Liver (tissue), 9 donors: Measurements from ENCODE around the gene NSD1. TPM values are rescaled to one million over a fixed set of nuclear protein-coding genes. Genes with fewer than 3 reads are reported as not detected.

Source experiments
- DNase-seq: peaks from one replicate; pipeline ENCODE4 v3.0.0-alpha.2; 2017; ENCODE audit warnings: low spot score
- H3K27ac ChIP-seq, 2 donors: one replicate each; pipeline ENCODE4 v1.7.0; 2013; ENCODE audit warnings: inconsistent platforms in 2 of 2, low read length in 2 of 2, control low read depth in 1 of 2, low read depth in 1 of 2, mild to moderate bottlenecking in 1 of 2
- H3K27me3 ChIP-seq, 4 donors: one replicate each; pipeline versions ENCODE4 v1.6.1 to v1.7.0; 2013; ENCODE audit warnings: low read length in 3 of 4, inconsistent platforms in 1 of 4, mild to moderate bottlenecking in 1 of 4, moderate library complexity in 1 of 4; ENCODE audit not compliant: control insufficient read depth in 4 of 4, insufficient read depth in 4 of 4
- H3K36me3 ChIP-seq, 4 donors: one replicate each; pipeline versions ENCODE4 v1.6.1 to v1.7.0; 2013; ENCODE audit warnings: low read length in 3 of 4, mild to moderate bottlenecking in 3 of 4, low read depth in 1 of 4, moderate library complexity in 1 of 4; ENCODE audit not compliant: control insufficient read depth in 4 of 4, insufficient read depth in 3 of 4
- H3K4me1 ChIP-seq, 4 donors: one replicate each; pipeline versions ENCODE4 v1.6.1 to v1.7.0; 2013; ENCODE audit warnings: low read length in 3 of 4, mild to moderate bottlenecking in 3 of 4, moderate library complexity in 1 of 4; ENCODE audit not compliant: control insufficient read depth in 4 of 4, insufficient read depth in 4 of 4
- H3K4me3 ChIP-seq, 3 donors: one replicate each; pipeline versions ENCODE4 v1.6.1 to v1.7.0; 2013; ENCODE audit warnings: low read length in 3 of 3, control low read depth in 1 of 3, low read depth in 1 of 3, mild to moderate bottlenecking in 1 of 3
- H3K9ac ChIP-seq, 2 donors: one replicate each; pipeline ENCODE4 v1.7.0; 2013; ENCODE audit warnings: low read length in 2 of 2, mild to moderate bottlenecking in 2 of 2, moderate library complexity in 2 of 2, control low read depth in 1 of 2, low read depth in 1 of 2
- H3K9me3 ChIP-seq, 4 donors: one replicate each; pipeline versions ENCODE4 v1.6.1 to v1.7.0; 2013; ENCODE audit warnings: low read length in 3 of 4; ENCODE audit not compliant: control insufficient read depth in 4 of 4
- EGR1 ChIP-seq, 2 donors: IDR thresholded peaks; 2 replicates each; pipeline ENCODE4 v1.6.1; 2016 to 2018; ENCODE audit warnings: antibody characterized with exemption in 2 of 2, low read depth in 2 of 2
- FOXA1 ChIP-seq: IDR thresholded peaks from 2 replicates; pipeline ENCODE4 v1.6.1; 2016; ENCODE audit warnings: antibody characterized with exemption
- FOXA2 ChIP-seq: IDR thresholded peaks from 2 replicates; pipeline ENCODE4 v1.6.1; 2016; ENCODE audit warnings: antibody characterized with exemption
- GABPA ChIP-seq, 2 donors: IDR thresholded peaks in 1 of 2; conservative IDR thresholded peaks in 1 of 2; 2 replicates each; pipeline ENCODE4 v1.6.1; 2016; ENCODE audit warnings: antibody characterized with exemption in 2 of 2, mild to moderate bottlenecking in 1 of 2, moderate library complexity in 1 of 2
- HNF4A ChIP-seq, 2 donors: conservative IDR thresholded peaks; 2 replicates each; pipeline ENCODE4 v1.6.1; 2016; ENCODE audit warnings: antibody characterized with exemption in 2 of 2, mild to moderate bottlenecking in 2 of 2
- HNF4G ChIP-seq: IDR thresholded peaks from 2 replicates; pipeline ENCODE4 v1.6.1; 2016; ENCODE audit warnings: antibody characterized with exemption
- JUND ChIP-seq, 2 donors: IDR thresholded peaks; 2 replicates each; pipeline ENCODE4 v1.6.1; 2016; ENCODE audit warnings: antibody characterized with exemption in 2 of 2
- NR2F2 ChIP-seq: IDR thresholded peaks from 2 replicates; pipeline ENCODE4 v1.6.1; 2016; ENCODE audit warnings: antibody characterized with exemption
- RAD21 ChIP-seq, 2 donors: IDR thresholded peaks; 2 replicates each; pipeline ENCODE4 v1.6.1; 2016; ENCODE audit warnings: antibody characterized with exemption in 2 of 2, mild to moderate bottlenecking in 2 of 2
- RXRA ChIP-seq, 2 donors: IDR thresholded peaks; 2 replicates each; pipeline ENCODE4 v1.6.1; 2017 to 2018; ENCODE audit warnings: antibody characterized with exemption in 2 of 2, mild to moderate bottlenecking in 1 of 2
- SP1 ChIP-seq: IDR thresholded peaks from 2 replicates; pipeline ENCODE4 v1.6.1; 2018; ENCODE audit warnings: antibody characterized with exemption, mild to moderate bottlenecking
- TAF1 ChIP-seq: conservative IDR thresholded peaks from 2 replicates; pipeline ENCODE4 v1.6.1; 2016; ENCODE audit warnings: antibody characterized with exemption, mild to moderate bottlenecking
- YY1 ChIP-seq: IDR thresholded peaks from 2 replicates; pipeline ENCODE4 v1.6.1; 2016; ENCODE audit warnings: antibody characterized with exemption, mild to moderate bottlenecking
- WGBS: extraction: QIAGEN DNeasy Blood & Tissue Kit; methylation state at CpG from one replicate; pipeline ENCODE4 v1.1.7; 2013; 5-methylcytosine and 5-hydroxymethylcytosine counted together
- polyA plus RNA-seq, 2 donors: library from polyadenylated mRNA; stranded (reverse) in 1 of 2; unstranded in 1 of 2; fragments of 200-250 nt in 1 of 2; fragments of >200 nt in 1 of 2; fragmentation: Nextera tagmentation in 1 of 2; extraction: Ambion mirVana in 1 of 2; gene quantifications; one replicate each; pipeline versions ENCODE4 v1.2.1 to v1.2.3, GENCODE V29; 2013 to 2015
- total RNA-seq, 2 donors: library from RNA; depleted of rRNA; stranded (reverse); fragments of >200 nt; gene quantifications; one replicate each; pipeline ENCODE4 v1.2.3, GENCODE V29; 2014
- TF ChIP-seq, protein P1 (sequence below): IDR thresholded peaks from 2 replicates; pipeline ENCODE4 v1.6.1; 2016; ENCODE audit warnings: antibody characterized with exemption
- TF ChIP-seq, protein P2 (sequence below): fragments of 150-350 bp; IDR thresholded peaks from 2 replicates; pipeline ENCODE4 v1.5.1; 2017; ENCODE audit warnings: improper control_type of control experiment, low read depth, low read length; ENCODE audit not compliant: missing input control
- TF ChIP-seq, protein P3 (sequence below): IDR thresholded peaks from 2 replicates; pipeline ENCODE4 v1.6.1; 2016; ENCODE audit warnings: antibody characterized with exemption, mild to moderate bottlenecking
- TF ChIP-seq, protein P4 (sequence below): IDR thresholded peaks from 2 replicates; pipeline ENCODE4 v1.6.1; 2016; ENCODE audit warnings: antibody characterized with exemption
- TF ChIP-seq, protein P5 (sequence below): IDR thresholded peaks from 2 replicates; pipeline ENCODE4 v1.6.1; 2016; ENCODE audit warnings: antibody characterized with exemption
- donor health status: healthy.
- donor health status: healthy.
- donor health status: healthy.
- donor health status: healthy.
- donor health status: healthy.

NSD1 gene
- total and polyA plus RNA-seq, 4 donors: 5.3 to 34.1 (median 19.3) TPM

DNA sequence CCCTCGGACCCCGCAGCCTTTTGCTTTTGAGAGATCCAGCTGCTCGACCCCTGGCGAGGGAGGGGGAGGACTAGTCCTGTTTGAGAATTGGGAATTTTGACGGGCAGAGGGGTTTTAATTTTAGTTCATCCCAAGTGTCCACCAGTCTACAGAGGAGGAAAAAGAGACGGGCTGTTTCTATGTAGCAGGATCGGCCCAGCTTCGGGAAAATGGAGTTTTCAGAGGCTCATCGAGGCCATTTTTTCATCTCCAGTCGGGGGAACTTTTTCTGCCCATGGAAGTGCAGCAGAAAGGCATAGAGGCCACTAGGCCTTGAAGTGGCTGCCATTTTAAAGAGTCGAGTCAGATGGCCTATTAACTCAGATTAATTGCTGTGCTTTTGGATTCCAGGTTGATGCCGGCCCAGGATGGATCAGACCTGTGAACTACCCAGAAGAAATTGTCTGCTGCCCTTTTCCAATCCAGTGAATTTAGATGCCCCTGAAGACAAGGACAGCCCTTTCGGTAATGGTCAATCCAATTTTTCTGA is 1.2 kb downstream of the NSD1 start (continued):
- TF ChIP-seq, protein P1, sequence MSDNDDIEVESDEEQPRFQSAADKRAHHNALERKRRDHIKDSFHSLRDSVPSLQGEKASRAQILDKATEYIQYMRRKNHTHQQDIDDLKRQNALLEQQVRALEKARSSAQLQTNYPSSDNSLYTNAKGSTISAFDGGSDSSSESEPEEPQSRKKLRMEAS: no peak
- TF ChIP-seq RXRA (IDR thresholded peaks at IDR 0.05): no peak
- TF ChIP-seq, protein P2, sequence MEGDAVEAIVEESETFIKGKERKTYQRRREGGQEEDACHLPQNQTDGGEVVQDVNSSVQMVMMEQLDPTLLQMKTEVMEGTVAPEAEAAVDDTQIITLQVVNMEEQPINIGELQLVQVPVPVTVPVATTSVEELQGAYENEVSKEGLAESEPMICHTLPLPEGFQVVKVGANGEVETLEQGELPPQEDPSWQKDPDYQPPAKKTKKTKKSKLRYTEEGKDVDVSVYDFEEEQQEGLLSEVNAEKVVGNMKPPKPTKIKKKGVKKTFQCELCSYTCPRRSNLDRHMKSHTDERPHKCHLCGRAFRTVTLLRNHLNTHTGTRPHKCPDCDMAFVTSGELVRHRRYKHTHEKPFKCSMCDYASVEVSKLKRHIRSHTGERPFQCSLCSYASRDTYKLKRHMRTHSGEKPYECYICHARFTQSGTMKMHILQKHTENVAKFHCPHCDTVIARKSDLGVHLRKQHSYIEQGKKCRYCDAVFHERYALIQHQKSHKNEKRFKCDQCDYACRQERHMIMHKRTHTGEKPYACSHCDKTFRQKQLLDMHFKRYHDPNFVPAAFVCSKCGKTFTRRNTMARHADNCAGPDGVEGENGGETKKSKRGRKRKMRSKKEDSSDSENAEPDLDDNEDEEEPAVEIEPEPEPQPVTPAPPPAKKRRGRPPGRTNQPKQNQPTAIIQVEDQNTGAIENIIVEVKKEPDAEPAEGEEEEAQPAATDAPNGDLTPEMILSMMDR: no peak
- no peak for TF ChIP-seq SP1
- no peak for TF ChIP-seq RAD21 (IDR thresholded peaks at IDR 0.05)
- no peak for TF ChIP-seq NR2F2

DNA sequence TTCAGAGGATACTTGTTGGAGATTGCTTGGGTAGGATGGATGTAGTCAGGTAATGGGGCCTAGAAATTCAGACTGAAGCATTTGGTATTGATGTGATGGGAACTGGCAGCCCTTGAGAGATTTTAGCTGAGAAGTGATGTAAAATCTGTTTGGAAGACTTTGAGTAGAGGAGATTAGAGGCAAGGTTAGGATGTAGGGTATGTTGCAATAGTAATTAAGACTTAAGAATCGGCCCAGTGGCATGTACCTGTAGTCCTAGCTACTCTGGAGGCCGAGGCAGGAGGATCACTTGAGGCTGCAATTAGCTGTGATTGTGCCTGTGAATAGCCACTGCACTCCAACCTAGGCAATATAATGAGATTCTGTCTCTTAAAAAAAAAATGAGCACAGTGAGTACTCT is 6.7 kb downstream of the NSD1 start:
- DNase-seq: no peak
- no peak overlapping the region for H3K27ac ChIP-seq
- TF ChIP-seq, protein P2: no peak
- TF ChIP-seq JUND (IDR thresholded peaks at IDR 0.05) (no peak), EGR1 (IDR thresholded peaks at IDR 0.05; ENCODE audit: low read depth in 2 of 2) (no peak), FOXA1 (no peak), HNF4G (no peak), TAF1 (no peak), NR2F2 (no peak), SP1 (no peak), YY1 (no peak), HNF4A (conservative IDR thresholded peaks at IDR 0.05) (no peak), RAD21 (IDR thresholded peaks at IDR 0.05) (no peak), GABPA (IDR thresholded peaks at IDR 0.05 in 1 of 2, conservative IDR thresholded peaks at IDR 0.05 in 1 of 2) (no peak), RXRA (IDR thresholded peaks at IDR 0.05) (no peak), FOXA2 (no peak)
- TF ChIP-seq, protein P3, sequence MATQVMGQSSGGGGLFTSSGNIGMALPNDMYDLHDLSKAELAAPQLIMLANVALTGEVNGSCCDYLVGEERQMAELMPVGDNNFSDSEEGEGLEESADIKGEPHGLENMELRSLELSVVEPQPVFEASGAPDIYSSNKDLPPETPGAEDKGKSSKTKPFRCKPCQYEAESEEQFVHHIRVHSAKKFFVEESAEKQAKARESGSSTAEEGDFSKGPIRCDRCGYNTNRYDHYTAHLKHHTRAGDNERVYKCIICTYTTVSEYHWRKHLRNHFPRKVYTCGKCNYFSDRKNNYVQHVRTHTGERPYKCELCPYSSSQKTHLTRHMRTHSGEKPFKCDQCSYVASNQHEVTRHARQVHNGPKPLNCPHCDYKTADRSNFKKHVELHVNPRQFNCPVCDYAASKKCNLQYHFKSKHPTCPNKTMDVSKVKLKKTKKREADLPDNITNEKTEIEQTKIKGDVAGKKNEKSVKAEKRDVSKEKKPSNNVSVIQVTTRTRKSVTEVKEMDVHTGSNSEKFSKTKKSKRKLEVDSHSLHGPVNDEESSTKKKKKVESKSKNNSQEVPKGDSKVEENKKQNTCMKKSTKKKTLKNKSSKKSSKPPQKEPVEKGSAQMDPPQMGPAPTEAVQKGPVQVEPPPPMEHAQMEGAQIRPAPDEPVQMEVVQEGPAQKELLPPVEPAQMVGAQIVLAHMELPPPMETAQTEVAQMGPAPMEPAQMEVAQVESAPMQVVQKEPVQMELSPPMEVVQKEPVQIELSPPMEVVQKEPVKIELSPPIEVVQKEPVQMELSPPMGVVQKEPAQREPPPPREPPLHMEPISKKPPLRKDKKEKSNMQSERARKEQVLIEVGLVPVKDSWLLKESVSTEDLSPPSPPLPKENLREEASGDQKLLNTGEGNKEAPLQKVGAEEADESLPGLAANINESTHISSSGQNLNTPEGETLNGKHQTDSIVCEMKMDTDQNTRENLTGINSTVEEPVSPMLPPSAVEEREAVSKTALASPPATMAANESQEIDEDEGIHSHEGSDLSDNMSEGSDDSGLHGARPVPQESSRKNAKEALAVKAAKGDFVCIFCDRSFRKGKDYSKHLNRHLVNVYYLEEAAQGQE: no peak
- TF ChIP-seq, protein P4, sequence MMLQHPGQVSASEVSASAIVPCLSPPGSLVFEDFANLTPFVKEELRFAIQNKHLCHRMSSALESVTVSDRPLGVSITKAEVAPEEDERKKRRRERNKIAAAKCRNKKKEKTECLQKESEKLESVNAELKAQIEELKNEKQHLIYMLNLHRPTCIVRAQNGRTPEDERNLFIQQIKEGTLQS: no peak
- TF ChIP-seq, protein P5, sequence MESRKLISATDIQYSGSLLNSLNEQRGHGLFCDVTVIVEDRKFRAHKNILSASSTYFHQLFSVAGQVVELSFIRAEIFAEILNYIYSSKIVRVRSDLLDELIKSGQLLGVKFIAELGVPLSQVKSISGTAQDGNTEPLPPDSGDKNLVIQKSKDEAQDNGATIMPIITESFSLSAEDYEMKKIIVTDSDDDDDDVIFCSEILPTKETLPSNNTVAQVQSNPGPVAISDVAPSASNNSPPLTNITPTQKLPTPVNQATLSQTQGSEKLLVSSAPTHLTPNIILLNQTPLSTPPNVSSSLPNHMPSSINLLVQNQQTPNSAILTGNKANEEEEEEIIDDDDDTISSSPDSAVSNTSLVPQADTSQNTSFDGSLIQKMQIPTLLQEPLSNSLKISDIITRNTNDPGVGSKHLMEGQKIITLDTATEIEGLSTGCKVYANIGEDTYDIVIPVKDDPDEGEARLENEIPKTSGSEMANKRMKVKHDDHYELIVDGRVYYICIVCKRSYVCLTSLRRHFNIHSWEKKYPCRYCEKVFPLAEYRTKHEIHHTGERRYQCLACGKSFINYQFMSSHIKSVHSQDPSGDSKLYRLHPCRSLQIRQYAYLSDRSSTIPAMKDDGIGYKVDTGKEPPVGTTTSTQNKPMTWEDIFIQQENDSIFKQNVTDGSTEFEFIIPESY: no peak
- TF ChIP-seq, protein P1: no peak
- no peaks in the 10 kb centered on the region for H3K27me3 ChIP-seq
- H3K4me1 ChIP-seq: peaks cover 6 to 18% (median 16%) of the 10 kb centered on the region in 4 donors
- no peaks in the 10 kb centered on the region for H3K9me3 ChIP-seq
- H3K4me3 ChIP-seq: no peak overlapping the region
- 98% methylated on average over 2 of the region's 2 CpGs for WGBS
- no peak overlapping the region for H3K9ac ChIP-seq
- H3K36me3 ChIP-seq: peaks cover 3 to 22% (median 10%) of the 10 kb centered on the region in 4 donors
